GM11168 (cell line): ENCODE results near the gene GNL3L.
"Not testable (repeated sequence)": the region's sequence is repeated elsewhere in the genome, so short reads cannot be mapped to it uniquely, and the experiment has no call there.

Experiments used
- in situ Hi-C: fragments of 300-500 bp; cut with MboI; formaldehyde crosslinking; loops from one replicate; pipeline ENCODE4 v1.12.0; 2022; ENCODE audit warnings: low sequenced_read_pairs; ENCODE audit not compliant: unreplicated experiment

Gene GNL3L

GRCh38 chrX:54551801-54552200 is 21.8 kb downstream of the GNL3L start:
- in situ Hi-C loops: no loop called here

GRCh38 chrX:54555006-54555405 is 25.0 kb downstream of the GNL3L start:
- in situ Hi-C loops: not testable (repeated sequence)

- in situ Hi-C loops: no loop called here
These were observed 30.4 kb downstream of the GNL3L start for GRCh38 chrX:54560411-54560810.

- in situ Hi-C loops: no loop called here
These were observed 31.6 kb downstream of the GNL3L start for GRCh38 chrX:54561622-54562021.

- in situ Hi-C loops: no loop called here
These were observed 34.9 kb downstream of the GNL3L start for GRCh38 chrX:54564936-54565335.

- in situ Hi-C loops: no loop called here
These were observed 40.3 kb downstream of the GNL3L start for GRCh38 chrX:54570332-54570731.

GRCh38 chrX:54572641-54573040 is 42.6 kb downstream of the GNL3L start:
- in situ Hi-C loops: not testable (repeated sequence)

- in situ Hi-C loops: no loop called here
These were observed 67.7 kb downstream of the GNL3L start for GRCh38 chrX:54597728-54598127.

- in situ Hi-C loops: no loop called here
These were observed 72.5 kb downstream of the GNL3L start for GRCh38 chrX:54602563-54602962.
